NCI-H2227 (cell line): ENCODE data around the gene PITX2.
"Not testable (repeated sequence)": the region's sequence is repeated elsewhere in the genome, so short reads cannot be mapped to it uniquely, and the experiment has no call there.

Source experiments
- DNase-seq: peaks from one replicate; lab custom pipeline; 2025; ENCODE audit not compliant: unreplicated experiment; lab: John Stamatoyannopoulos, UW

Gene PITX2

GRCh38 chr4:110612631-110613269, 10.1 kb downstream of the PITX2 start:
- DNase-seq = no peak

GRCh38 chr4:110611968-110612447, 10.9 kb downstream of the PITX2 start:
- DNase-seq = no peak

- DNase-seq = no peak
Measured at GRCh38 chr4:110610940-110611831, 11.7 kb downstream of the PITX2 start.

DNA sequence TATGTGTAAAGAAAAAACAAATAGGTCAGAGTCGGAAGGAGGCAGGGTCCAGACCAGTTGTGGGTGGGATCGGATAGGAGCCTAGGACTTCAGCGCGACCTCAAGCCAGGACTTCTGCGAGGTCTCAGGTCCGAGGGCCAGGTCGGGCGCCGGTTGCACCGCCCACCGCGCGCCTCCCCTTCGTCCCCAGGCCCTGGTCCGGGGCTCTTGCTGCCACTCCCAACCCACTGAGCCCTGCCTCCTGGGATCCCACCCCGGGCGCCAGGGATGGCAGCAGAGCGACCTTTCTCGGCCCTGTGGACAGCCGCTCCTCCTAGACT, 12.3 kb downstream of the PITX2 start:
- no peak for DNase-seq

GRCh38 chr4:110609044-110609750, 13.7 kb downstream of the PITX2 start:
- DNase-seq = no peak

- DNase-seq = no peak
Measured at GRCh38 chr4:110605077-110605476, 17.8 kb downstream of the PITX2 start.

- no peak for DNase-seq
Measured at GRCh38 chr4:110602061-110602460, 20.8 kb downstream of the PITX2 start.

DNA sequence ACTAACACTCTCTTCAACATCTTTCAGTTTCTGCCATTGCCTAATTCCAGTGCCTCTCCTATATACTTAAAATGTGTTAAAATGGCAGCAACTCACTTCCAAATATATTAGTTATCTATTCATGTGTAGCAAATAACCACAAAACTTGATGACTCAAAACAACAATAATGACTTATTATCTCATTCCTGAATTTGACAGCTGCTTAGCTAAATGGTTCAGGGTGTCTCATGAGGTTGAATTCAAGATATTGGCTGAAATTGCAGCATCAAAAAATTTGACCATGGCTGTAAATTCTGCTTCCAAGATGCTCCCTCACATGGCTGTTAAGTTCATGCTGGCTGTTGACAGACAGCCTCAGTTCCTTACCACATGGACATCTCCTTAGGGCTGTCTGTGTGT, 25.3 kb downstream of the PITX2 start:
- DNase-seq = no peak

- DNase-seq = no peak
Measured at GRCh38 chr4:110596431-110596830, 26.4 kb downstream of the PITX2 start.

DNA sequence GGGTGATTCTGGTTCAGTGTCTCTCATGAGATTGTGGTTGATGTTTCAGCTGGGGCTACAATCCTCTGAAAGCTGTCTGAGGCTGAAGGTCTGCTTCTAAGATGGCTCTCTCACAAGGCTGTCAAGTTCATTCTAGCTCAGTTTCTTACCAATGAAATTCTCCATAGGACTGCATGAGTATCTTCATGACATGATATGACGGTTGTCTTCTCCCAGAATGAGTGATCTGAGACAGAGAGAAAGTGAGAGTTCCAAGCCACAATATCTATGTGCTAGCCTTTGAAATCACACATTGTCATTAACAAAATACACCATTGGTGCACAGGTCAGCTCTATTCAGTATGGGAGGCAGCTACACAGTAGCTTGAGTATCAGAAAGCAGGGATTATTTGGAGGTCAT, 27.3 kb downstream of the PITX2 start:
- no peak for DNase-seq

GRCh38 chr4:110589297-110589696, 33.6 kb downstream of the PITX2 start:
- DNase-seq = no peak

DNA sequence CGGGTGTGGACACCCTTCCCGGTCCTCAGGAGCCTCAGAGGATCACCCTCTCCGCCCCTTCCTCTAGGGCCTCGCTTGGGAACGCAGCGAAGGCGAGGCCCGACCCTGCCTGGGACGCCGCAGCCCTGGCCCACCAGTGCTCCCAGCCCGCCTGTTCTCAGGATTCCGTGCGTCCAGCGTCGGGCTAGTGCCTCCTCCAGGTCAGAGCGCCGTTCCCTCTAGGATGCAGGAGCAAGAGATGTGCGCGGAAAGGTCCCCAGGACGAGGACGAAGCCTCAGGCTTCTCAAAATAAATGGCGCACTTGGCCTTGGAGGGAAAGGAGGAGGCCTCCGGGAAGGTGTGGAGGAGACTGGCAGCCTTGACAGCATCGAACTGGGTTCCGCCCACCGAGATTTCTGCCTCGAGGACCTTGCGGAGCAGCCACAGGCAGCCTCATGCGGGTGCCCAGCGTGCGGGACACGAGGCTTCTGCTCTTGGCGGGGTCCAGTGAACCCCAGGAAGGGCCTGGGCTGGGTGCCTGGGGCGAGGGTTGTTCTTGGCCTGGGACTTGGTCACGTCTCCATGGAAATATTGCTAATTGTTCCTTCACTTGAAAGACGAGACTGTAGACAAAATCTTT, 35.1 kb downstream of the PITX2 start:
- no peak for DNase-seq

- DNase-seq = peak; percentile 26
Measured at GRCh38 chr4:110586131-110586850, 36.6 kb downstream of the PITX2 start.

- not testable (repeated sequence) for DNase-seq
Measured at GRCh38 chr4:110576696-110577095, 46.2 kb downstream of the PITX2 start.
